Astrocyte of the cerebellum (primary cell): ENCODE measurements around the gene PLEKHG3.

Experiments
- DNase-seq: peaks from one replicate; pipeline ENCODE4 v3.0.0-alpha.2; 2011; ENCODE audit warnings: low read depth
- H3K4me3 ChIP-seq: 2 replicates; pipeline ENCODE4 v1.5.1; 2011; ENCODE audit warnings: mild to moderate bottlenecking, low read depth, low read length, moderate library complexity
- CTCF ChIP-seq: IDR thresholded peaks from 2 replicates; pipeline ENCODE4 v1.5.1; 2012; ENCODE audit warnings: low read length, low read depth, moderate library complexity, mild to moderate bottlenecking; ENCODE audit errors: missing control alignments
- in situ Hi-C: cut with HindIII; loops from 2 replicates; pipeline ENCODE4 v1.10.0; 2017; ENCODE audit warnings: low sequenced_read_pairs

Gene PLEKHG3

GRCh38 chr14:64772397-64772950 lies 68.2 kb downstream of the PLEKHG3 start:
- H3K4me3 ChIP-seq: no peak overlapping the region
- DNase-seq: no peak
- in situ Hi-C loops: no loop called here
- no peak for TF ChIP-seq CTCF

- no peak for DNase-seq
- H3K4me3 ChIP-seq: no peak overlapping the region
- no peak for TF ChIP-seq CTCF
- in situ Hi-C loops: no loop called here
Measured at GRCh38 chr14:64773046-64773445, 68.8 kb downstream of the PLEKHG3 start.

- no peak for TF ChIP-seq CTCF
- H3K4me3 ChIP-seq: no peak overlapping the region
- in situ Hi-C loops: no loop called here
- no peak for DNase-seq
Measured at GRCh38 chr14:64773577-64773976, 69.4 kb downstream of the PLEKHG3 start.

- DNase-seq: no peak
- in situ Hi-C loops: no loop called here
- no peak overlapping the region for H3K4me3 ChIP-seq
- no peak for TF ChIP-seq CTCF
Measured at GRCh38 chr14:64774272-64774671, 70.0 kb downstream of the PLEKHG3 start.

GRCh38 chr14:64775081-64775777 lies 71.0 kb downstream of the PLEKHG3 start:
- DNase-seq: no peak
- no peak overlapping the region for H3K4me3 ChIP-seq
- in situ Hi-C loops: no loop called here
- no peak for TF ChIP-seq CTCF

- H3K4me3 ChIP-seq: no peak overlapping the region
- no peak for TF ChIP-seq CTCF
- in situ Hi-C loops: no loop called here
- no peak for DNase-seq
Measured at GRCh38 chr14:64777461-64777860, 73.2 kb downstream of the PLEKHG3 start.
